22Rv1 (cell line): ENCODE measurements around the gene ANKIB1.

Experiments
- ZFX ChIP-seq: fragments of 450-650 bp; IDR thresholded peaks from 2 replicates; pipeline ENCODE4 v1.6.1; 2017; ENCODE audit warnings: antibody characterized with exemption, borderline replicate concordance
- TF ChIP-seq, protein P1 (sequence below): fragments of 450-650 bp; IDR thresholded peaks from 2 replicates; pipeline ENCODE4 v1.5.1; 2017; ENCODE audit warnings: mild to moderate bottlenecking

DNA sequence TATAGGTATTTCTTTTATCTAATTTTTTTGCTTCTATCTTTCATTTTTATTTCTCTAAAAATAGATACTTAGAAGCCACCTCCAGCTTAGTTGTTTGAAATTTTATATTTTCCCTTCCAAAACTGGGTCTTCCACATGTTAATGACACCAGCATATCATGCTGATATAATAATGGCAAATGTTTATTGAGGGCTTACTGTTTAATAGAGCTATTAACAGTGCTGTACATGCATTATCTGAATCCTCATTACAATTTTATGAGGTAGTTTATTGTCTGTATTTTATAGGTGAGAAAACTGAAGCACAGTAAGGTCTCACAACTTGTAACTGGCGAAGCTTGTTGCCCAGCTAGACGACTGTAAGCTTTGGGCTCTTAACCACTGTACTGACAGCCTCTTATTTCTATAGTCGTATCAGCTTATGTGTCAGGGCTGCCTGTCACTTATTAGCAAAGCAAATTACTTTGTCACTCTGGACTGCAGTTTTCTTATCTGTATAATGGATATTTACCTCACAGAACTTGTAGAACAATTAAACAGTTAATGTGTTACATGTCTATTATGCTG is 51.2 kb downstream of the ANKIB1 start:
- TF ChIP-seq, protein P1, sequence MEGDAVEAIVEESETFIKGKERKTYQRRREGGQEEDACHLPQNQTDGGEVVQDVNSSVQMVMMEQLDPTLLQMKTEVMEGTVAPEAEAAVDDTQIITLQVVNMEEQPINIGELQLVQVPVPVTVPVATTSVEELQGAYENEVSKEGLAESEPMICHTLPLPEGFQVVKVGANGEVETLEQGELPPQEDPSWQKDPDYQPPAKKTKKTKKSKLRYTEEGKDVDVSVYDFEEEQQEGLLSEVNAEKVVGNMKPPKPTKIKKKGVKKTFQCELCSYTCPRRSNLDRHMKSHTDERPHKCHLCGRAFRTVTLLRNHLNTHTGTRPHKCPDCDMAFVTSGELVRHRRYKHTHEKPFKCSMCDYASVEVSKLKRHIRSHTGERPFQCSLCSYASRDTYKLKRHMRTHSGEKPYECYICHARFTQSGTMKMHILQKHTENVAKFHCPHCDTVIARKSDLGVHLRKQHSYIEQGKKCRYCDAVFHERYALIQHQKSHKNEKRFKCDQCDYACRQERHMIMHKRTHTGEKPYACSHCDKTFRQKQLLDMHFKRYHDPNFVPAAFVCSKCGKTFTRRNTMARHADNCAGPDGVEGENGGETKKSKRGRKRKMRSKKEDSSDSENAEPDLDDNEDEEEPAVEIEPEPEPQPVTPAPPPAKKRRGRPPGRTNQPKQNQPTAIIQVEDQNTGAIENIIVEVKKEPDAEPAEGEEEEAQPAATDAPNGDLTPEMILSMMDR, result no peak
- TF ChIP-seq ZFX, result no peak
